HUDEP-2 (cell line): ENCODE measurements around the gene ZNF41.
"Not testable (repeated sequence)": the region's sequence is repeated elsewhere in the genome, so short reads cannot be mapped to it uniquely, and the experiment has no call there.

Source experiments
- DNase-seq, 76 experiments: peaks; one replicate each; lab custom pipeline; 2025; ENCODE audit not compliant: unreplicated experiment in 76 of 76; lab: John Stamatoyannopoulos, UW

ZNF41 gene

DNA sequence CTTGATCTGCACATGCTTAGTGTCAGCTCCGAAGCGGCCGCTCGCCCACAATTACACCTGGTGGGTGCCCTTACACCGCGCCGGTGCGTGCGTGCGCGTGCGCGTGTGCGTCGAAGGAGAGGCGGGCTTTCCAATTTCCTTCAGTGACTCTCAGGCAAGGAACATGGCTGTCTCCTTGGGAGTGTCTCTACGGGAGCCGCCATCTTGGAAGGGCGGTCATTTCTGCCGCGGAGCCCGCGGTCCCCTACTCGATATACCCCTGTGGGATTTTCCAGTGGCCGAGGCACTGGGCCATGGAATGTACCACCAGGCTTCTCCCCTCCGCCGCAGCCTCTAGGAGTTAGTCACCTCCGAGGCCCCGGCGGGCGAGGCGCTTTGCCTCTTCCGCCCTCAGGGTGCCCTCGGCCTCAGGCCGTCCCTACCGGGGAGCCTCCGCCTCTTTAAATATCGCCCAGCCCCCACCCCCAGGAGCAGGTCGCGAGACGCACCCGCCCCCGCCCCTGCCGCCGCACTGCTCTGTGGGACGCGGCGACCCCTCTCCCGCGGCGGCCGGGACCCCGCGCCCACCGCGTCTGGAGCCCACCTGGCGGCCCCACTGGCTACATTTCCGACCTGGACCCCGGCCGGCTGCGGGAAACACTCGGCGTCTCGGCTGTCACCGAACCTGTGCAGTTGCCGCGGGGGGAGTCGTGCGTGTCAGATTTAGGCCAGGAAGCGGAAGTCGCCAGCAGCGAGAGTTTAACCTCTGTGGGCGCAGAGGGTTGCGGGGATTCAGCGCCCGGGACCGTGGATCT is at the start of gene ZNF41:
Gene ZNF41, minus strand, starts transcription at position 711 of the 794 bp plus-strand sequence. CDS start 15,741 bp downstream, outside the sequence.
- DNase-seq: peak in 74 of 76 experiments; percentile 1 to 79 (median 62)

DNA sequence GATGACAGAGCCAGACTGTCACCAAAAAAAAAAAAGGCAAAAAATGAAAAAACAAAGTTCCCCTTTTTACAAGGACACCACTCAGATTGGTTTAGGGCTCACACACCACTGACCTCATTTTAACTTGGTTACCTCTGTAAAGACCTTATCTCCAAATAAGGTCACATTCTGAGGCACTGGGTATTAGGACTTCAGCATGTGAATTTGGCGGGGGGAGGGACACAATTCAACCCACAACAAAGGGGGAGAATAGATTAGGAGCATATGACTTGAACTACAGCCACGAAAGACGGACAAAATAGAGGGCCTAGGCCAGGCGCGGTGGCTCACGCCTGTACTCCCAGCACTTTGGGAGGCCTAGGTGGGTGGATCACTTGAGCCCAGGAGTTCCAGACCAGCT is 47.0 kb upstream of the ZNF41 start:
- DNase-seq: peak in 1 of 76 experiments; percentile 0

DNA sequence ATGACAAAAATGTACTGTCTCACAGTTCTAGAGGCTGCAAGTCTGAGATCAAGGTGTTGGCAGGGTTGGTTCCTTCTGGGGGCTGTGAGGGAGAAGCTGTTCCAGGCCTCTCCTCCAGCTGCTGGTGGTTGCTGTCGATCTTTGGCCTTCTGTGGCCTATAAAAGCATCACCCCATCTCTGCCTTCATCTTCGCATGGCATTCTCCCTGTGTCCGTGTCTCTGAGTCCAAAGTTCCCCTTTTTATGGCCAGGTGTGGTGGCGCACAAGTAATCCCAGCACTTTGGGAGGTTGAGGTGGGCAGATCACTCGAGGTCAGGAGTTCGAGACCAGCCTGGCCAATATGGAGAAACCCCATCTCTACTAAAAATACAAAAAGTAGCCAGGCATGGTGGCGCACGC is 46.5 kb upstream of the ZNF41 start:
- no peak for DNase-seq

DNA sequence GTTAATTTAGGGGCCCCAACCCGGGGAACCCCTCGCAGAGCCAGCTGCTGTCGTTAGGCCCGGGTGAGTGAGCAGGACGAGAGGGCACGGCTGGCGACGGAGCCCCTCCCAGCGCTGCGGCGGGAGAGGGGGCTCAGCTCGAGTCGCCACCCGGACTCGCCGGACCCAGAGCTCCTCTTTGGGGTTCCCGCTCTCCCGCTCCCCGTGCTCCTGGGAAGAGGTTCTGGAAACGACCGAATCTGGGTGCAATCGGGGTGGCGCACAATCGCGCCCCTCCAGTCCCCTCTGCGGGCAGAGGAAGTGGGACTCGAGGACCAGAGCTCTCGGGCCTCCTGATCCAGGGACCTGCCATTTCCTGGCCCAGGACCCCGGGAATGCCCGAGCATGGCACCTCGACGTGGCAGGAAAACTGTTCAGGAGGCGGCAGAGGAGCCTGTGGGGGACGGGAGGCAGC is 40.7 kb upstream of the ZNF41 start:
- no peak for DNase-seq

DNA sequence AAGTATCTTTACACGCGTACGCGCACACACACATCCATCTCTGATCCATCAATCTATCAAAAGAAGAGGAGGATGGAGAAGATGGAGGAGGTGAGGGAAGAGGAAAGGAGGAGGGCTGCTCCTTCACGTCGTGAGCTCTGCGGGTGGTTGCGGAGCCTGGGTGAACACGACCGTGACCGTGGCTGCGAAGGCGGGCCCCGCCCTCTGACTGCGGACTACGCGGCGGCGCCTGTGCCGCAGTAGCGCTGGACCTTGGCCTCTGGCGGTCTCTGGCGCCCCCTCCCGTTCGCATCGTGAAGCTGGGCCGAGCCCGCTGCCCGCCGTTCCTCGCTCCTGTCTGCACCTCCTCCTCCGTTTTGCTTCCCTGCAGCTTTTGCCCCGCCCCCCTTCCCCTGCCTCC is 40.3 kb upstream of the ZNF41 start:
- DNase-seq: peak in 65 of 76 experiments; percentile 0 to 70 (median 42)

DNA sequence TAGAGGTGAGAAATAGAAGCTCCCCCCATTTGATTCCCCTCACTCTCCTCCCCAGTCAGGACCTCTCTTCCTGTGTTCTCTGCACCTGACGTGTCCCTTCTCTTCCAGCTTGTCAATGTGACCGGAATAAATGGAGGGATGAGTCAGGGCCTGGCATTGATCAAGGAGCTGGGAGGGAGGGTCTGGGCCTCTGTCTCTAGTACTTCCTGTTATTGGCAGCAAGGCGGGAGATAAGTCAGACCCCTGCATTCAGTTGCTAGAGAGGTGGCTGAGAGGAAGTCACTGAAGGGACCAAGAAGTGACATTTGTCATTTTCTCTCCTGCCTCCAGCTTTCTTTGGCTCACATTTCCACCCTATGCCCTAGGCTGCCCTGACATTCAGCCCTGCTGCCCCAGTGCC is 35.1 kb upstream of the ZNF41 start:
- DNase-seq: no peak

DNA sequence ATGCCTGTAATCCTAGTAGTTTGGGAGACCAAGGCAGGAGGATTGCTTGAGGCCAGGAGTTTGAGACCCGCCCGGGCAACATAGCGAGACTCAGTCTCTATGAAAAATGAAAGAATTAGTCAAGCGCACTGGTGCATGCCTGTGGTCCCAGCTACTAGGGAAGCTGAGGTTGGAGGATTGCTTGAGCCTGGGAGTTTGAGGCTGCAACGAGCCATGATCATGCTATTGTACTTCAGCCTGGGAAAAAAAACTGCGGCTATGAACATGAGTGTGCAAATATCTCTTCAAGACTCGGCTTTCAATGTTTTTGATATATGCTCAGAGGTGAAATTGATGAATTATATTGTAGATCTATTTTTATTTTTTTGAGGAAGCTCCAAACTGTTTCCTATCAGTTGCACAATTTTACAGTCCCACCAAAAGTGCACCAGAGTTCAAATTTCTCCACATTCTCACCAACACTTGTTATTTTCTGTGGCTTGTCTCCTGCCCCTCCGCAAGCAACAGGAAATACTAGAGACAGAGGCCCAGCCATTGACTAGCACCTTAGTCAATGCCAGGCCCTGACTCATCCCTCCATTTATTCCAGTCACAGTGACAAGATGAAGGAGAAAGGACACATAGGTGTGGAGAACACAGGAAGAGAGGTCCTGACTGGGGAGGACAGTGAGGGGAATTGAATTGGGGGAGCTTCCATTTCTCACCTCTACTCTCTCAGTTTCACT is 33.1 kb upstream of the ZNF41 start:
- DNase-seq: no peak

DNA sequence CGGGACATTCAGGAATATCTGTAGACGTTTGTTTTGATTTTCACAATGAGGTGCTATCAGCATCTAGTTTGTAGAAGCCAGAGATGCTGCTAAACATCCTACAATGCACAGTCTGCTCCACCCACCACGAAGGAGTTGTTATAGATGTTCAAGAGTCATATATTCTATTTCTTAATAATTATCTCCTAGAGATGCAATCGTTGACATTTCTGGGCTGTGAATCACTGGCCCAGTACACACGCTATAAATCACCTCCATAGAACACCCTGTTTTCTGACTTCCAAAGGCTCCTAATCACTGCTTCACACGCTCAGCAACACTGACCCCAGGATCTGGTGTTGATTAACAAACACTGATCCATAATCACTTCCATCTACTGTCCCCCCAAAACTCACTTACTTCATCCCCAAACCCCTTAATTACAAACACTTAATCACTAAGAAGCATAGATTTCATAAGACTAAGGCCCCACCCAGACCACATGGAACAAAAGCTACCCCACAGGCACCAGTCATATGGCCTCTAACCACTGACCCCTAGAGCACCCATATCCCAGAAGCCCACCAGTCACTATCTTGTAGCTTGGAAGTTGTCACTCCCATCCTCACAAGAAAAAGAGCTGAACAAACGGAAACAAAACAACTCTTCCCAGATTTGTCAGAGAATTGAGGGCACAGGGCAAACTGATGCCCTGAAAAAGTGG is 31.7 kb upstream of the ZNF41 start:
- DNase-seq: no peak

DNA sequence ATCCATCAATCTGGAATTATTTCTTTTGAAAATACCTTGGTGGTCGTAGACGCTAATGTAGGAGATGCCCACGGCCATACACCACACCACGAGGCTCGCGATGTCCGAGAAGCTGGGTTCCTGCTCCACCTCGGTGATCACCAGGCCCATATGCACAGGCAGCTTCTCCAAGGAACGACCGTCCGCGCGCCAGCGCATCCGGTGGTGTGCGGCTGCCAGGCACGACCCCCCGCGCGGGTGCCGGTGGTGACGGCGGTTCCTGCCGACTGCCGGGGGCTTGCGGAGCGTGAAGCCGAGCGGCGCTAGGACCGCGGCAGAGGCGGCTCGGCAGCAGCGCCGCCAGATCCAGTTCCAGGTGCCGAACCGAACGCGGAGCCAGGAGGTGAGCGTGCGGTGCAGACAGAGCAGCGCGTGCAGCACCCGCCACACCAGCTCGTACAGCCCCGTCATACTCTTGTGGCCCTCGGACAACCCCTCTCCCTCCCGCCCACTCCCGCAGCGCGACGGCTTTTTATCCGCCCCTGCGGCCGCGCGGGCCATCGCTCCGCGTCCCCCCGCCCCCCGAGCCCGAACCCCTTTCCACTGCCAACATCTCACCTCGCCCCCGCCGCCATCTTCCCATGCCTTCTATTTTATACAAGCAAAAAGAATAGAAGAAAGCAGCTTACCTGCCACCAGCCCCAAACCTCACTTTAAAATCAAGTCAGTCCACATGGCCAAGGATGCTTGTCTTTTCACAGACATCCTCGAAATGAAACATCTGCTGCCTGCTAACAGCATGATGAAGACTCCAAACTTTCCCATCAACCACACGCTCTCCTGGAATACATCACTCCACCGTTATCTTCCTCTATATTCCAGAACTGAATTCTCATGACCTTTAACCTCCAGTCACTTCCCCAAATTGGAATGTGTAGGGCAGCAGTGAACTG is 30.3 kb upstream of the ZNF41 start:
- DNase-seq: not testable (repeated sequence)

DNA sequence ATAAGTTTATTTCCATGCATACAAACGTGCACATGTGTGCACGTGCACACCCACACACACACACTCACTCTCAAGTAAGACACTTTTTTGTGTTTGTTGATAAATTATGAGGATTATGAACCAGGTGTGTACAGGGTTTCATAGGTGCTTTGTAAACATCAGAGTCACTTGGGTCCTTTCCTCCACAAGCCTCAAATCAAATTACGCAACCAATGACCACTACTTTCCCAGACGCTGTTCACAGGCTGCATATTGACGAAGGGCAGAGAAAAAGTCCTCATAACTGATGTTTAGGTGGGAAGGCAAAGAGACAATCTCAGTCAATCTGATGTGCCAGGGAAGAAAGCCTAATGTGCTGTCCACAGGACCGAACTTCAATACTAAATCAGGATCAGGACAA is 29.4 kb upstream of the ZNF41 start:
- DNase-seq: not testable (repeated sequence)

DNA sequence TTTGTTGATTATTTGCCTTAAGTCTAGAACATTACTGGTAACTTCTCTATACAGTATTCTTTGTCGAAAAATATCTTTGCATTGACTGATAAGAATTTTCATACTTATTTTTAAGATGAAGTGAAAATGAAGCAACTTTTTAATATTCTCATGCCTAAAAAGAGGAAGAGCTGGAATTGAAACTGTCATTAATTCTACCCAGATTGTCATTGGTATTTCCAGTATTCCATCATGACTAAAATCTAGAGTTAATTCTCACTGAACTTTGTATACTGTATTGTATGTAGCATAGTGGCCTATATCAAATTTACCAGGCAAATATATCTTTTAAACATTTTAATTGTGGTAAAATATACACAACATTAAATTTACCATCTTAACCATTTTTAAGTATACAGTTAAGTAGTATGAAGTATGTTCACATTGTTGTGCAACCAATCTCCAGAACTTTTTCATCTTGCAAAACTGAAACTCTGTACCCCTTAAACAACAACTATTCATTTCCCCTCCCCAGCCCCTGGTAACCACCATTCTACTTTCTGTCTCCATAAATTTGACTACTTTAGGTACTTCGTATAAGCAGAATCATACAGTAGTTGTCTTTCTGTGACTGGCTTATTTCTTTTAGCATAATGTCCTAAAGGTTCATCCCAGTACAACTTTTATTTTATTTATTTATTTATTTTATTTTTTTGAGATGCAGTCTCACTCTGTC is 24.3 kb upstream of the ZNF41 start:
- DNase-seq: no peak

DNA sequence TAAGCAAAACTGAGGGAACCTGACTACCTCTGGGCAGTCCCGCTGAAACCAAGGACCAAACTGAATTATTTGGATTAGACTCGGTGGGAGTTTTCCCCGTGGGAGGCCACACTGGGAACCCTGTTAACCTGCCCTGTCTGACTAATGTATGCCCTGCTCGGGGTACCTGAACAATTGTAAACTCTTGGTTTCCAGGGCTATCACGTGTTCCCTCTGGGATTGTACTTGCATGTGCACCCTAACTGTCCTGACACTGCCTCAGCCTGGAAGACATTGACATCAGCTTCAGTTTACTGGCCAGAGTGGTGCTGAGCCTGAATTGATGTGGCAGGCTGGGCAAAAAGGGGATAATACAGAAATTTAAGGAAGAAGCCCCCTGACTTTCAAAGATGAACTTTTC is 20.1 kb upstream of the ZNF41 start:
- no peak for DNase-seq

DNA sequence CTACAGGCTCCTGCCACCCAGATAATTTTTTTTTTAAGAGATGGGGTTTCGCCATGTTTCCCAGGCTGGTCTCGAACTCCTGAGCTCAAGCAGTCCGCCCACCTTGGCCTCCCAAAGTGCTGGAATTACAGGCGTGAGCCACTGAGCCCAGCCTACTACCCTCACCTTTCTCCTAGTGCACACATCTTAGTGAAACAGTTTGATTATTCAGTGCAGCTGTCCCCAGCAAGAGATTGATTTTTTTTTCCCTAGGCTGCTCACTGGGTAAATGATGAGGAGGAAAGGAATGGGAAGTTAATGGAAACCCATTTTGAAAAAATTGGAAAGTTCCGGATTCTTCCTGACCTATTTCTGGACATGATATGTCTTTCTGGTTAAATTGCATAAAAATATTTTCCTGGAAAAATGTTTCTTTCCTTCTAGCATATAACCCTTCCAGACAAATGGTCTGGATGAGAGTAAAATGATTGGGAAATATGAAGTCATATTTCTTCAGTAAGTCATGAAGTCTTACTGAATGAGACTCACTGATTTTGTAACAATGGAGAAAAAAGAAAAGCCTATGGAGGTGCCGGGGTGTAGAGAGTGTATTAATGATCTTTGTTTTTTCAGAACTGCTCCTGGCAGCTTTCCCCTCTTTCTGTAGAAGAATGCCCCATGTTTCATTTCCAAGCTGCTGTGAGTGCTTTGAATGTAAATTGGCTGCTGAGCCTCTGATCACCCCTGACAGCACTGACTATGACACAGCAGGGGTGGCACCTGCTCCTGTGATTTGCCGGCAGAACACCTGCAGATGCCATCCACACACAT is 19.5 kb upstream of the ZNF41 start:
- no peak for DNase-seq

DNA sequence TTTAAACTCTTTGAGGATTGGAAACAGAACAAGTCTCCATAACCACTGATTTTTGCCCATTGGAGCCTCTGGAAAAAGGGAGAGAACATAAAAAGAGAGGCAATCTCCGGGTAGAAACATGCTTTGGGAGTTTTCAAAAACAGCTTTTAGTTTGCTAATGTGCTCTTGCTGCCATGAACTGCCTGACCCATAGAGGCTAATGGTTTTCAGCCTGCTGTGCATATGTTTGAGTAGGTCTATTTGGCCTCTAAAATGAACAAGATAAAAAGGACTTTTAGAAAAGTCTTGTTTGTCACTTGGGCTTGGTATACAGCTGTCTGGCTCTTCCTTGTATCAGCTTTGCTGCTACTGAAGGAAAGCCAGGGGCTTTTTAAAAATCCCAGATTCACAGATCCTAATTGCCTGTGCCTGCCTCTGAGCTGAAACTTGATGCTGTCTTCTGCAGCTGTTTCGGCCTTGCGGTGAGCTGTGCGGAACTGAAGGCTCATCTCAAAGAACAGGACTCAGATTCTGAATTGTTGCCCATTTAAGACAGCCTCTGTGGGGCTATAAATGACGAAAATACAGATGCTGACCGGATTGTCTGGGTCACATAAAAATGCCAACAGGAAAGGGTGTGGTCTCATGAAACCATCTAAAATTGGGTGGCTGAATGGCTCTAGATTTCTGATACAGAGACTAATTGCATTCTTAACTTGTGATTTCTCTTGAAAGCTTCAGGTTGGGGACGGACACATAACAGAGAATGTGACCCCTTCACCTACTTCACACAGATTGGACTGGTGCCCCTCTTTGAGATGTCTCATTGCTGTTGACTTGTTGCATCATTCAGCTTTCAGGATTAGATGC is 18.4 kb upstream of the ZNF41 start:
- no peak for DNase-seq

DNA sequence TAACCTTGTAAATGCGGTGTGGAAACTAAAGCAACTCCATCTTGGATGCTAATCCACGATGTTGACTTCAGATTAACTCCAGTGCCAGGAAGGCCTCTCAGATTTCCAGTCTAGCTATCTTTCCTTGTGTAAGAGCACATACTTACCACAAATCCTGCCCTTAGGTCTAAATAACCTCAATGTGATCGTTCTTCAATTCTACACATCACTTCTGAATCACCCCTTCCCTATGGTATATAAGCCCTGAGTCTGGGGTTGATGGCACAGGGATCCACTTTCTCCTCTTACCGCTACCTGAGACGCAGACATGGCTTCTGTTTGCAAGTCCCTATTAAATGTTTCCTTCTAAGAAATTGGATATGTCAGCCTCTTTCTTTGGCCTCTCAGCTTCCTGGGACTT is 17.5 kb upstream of the ZNF41 start:
- no peak for DNase-seq

DNA sequence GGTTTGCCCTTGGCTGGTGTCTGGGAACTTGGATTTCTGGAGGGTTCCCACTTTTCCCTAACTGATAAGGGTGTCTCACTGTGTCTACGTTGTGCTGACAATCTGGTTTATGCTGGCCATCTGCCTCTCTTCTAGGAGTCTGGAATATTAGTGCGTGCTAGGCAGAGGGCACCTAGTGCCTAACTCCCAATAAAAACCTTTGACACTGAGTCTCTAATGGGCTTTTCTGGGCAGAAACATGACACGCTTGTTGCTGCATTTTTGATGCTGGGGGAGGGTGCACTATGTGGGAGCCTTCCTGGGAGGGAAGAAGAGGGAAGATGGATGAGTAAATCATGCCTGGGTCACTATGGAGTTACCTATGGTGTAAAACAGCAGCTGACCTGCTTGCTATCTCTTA is 16.3 kb upstream of the ZNF41 start:
- no peak for DNase-seq

DNA sequence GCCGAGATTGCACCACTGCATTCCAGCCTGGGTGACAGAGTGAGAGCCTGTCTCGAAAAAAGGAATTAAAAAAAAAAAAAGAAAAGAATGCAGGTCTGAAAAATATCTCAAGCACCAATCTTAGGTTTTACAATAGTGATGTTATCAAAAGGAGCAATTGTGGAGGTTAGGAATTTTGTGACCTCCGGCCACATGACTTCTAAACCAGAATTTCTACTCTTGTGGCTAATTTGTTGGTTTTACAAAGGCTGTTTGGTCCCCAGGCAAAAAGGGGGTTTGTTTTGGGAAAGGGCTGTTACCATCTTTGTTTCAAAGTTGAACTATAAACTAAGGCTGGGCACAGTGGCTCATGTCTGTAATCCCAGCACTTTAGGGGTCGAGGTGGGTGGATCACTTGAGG is 15.4 kb upstream of the ZNF41 start:
- DNase-seq: no peak

DNA sequence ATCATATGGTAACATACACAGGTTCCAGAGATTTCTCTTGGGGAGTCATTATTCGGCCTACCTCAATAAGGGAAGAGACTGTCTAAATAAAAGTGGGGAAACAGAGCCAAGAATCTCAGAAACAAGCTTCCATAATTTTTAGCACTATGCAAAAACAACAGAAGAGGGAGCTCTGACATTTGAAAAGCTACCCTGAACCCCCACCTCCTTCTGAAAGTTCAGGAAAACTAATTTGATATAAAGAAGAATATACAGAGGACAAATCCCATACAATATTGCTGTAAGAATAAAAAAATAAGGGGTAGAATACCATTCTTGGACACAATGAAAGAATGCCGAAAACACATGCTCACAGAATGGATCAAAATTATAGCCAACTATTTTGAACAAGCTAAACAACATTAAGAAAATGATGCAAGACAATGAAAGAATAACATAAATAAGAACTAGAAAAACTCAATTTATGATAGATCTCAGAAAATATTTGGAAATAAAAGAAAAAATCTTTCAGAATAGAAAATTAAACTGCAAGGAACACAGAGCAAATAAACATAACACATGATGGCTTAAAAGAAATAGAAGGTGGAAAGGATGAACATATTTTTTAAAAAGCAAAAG is 14.4 kb upstream of the ZNF41 start:
- no peak for DNase-seq
